H9 (cell line): ENCODE data around the gene NFASC. TPM values are rescaled to one million over a fixed set of nuclear protein-coding genes. Genes with fewer than 3 reads are reported as not detected.

ENCODE experiments used
- DNase-seq: peaks from one replicate; pipeline ENCODE4 v3.0.0-alpha.2; 2017
- H2AFZ ChIP-seq: one replicate; pipeline ENCODE4 v1.6.1; 2013; ENCODE audit warnings: mild to moderate bottlenecking, low read length, control low read depth, moderate library complexity
- H2AK5ac ChIP-seq: 2 replicates; pipeline ENCODE4 v1.6.1; 2013; ENCODE audit warnings: low read length, control low read depth, mixed read lengths; ENCODE audit not compliant: insufficient read length
- H2BK120ac ChIP-seq: one replicate; pipeline ENCODE4 v1.6.1; 2013; ENCODE audit warnings: low read depth, mild to moderate bottlenecking, low read length, control low read depth, inconsistent platforms; ENCODE audit not compliant: poor library complexity, severe bottlenecking
- H2BK12ac ChIP-seq: 2 replicates; pipeline ENCODE4 v1.6.1; 2013; ENCODE audit warnings: low read length, control low read depth, mixed read lengths, low read depth; ENCODE audit not compliant: insufficient read length
- H2BK15ac ChIP-seq: 2 replicates; pipeline ENCODE4 v1.6.1; 2013; ENCODE audit warnings: low read depth, low read length, control low read depth
- H2BK20ac ChIP-seq: one replicate; pipeline ENCODE4 v1.6.1; 2013; ENCODE audit warnings: low read depth, mild to moderate bottlenecking, low read length, control low read depth, inconsistent platforms; ENCODE audit not compliant: poor library complexity, severe bottlenecking
- H2BK5ac ChIP-seq: 2 replicates; pipeline ENCODE4 v1.6.1; 2013; ENCODE audit warnings: low read length, control low read depth, mixed read lengths; ENCODE audit not compliant: insufficient read length
- H3K14ac ChIP-seq: 2 replicates; pipeline ENCODE4 v1.6.1; 2013; ENCODE audit warnings: low read length, control low read depth; ENCODE audit not compliant: insufficient read depth
- H3K18ac ChIP-seq: 2 replicates; pipeline ENCODE4 v1.6.1; 2013; ENCODE audit warnings: low read depth, mild to moderate bottlenecking, mixed read lengths, low read length, control low read depth; ENCODE audit not compliant: insufficient read length
- H3K23ac ChIP-seq: 2 replicates; pipeline ENCODE4 v1.6.1; 2013; ENCODE audit warnings: low read length, control low read depth, mixed read lengths, low read depth; ENCODE audit not compliant: insufficient read length
- H3K23me2 ChIP-seq: 2 replicates; pipeline ENCODE4 v1.6.1; 2013; ENCODE audit warnings: low read depth, mild to moderate bottlenecking, mixed read lengths, low read length, control low read depth; ENCODE audit not compliant: insufficient read length, poor library complexity, severe bottlenecking
- H3K27ac ChIP-seq: 2 replicates; pipeline ENCODE4 v1.5.1; 2013; ENCODE audit warnings: low read length, control low read depth, mixed read lengths, low read depth; ENCODE audit not compliant: insufficient read length
- H3K27me3 ChIP-seq: 2 replicates; pipeline ENCODE4 v1.6.1; 2013; ENCODE audit warnings: low read length, control low read depth, inconsistent platforms; ENCODE audit not compliant: insufficient read depth
- H3K4ac ChIP-seq: 2 replicates; pipeline ENCODE4 v1.6.1; 2013; ENCODE audit warnings: low read depth, mild to moderate bottlenecking, control low read depth, inconsistent platforms, low read length, moderate library complexity
- H3K4me1 ChIP-seq: 2 replicates; pipeline ENCODE4 v1.6.1; 2013; ENCODE audit warnings: low read length, control low read depth, inconsistent platforms; ENCODE audit not compliant: insufficient read depth
- H3K4me2 ChIP-seq: 2 replicates; pipeline ENCODE4 v1.6.1; 2013; ENCODE audit warnings: low read length, control low read depth, mixed read lengths; ENCODE audit not compliant: insufficient read length, insufficient read depth
- H3K56ac ChIP-seq: 2 replicates; pipeline ENCODE4 v1.6.1; 2013; ENCODE audit warnings: low read depth, mild to moderate bottlenecking, mixed read lengths, low read length, control low read depth; ENCODE audit not compliant: insufficient read length
- H3K79me1 ChIP-seq: 2 replicates; pipeline ENCODE4 v1.6.1; 2013; ENCODE audit warnings: low read depth, mild to moderate bottlenecking, moderate library complexity, low read length, control low read depth, inconsistent platforms; ENCODE audit not compliant: insufficient read depth, poor library complexity, severe bottlenecking
- H3K79me2 ChIP-seq: 2 replicates; pipeline ENCODE4 v1.6.1; 2013; ENCODE audit warnings: low read length, control low read depth, inconsistent platforms; ENCODE audit not compliant: insufficient read depth
- H3K9ac ChIP-seq: 2 replicates; pipeline ENCODE4 v1.6.1; 2013; ENCODE audit warnings: low read length, control low read depth, mixed read lengths; ENCODE audit not compliant: insufficient read length; ENCODE audit errors: extremely low read depth
- H3K9me3 ChIP-seq: one replicate; pipeline ENCODE4 v1.6.1; 2013; ENCODE audit warnings: low read depth, low read length, inconsistent platforms; ENCODE audit not compliant: control insufficient read depth
- H3T11ph ChIP-seq: one replicate; pipeline ENCODE4 v1.6.1; 2013; ENCODE audit warnings: mild to moderate bottlenecking, low read length, control low read depth, inconsistent platforms
- H4K20me1 ChIP-seq: one replicate; pipeline ENCODE4 v1.6.1; 2013; ENCODE audit not compliant: control insufficient read depth, insufficient read length, insufficient read depth
- H4K5ac ChIP-seq: 2 replicates; pipeline ENCODE4 v1.6.1; 2013; ENCODE audit warnings: low read depth, mild to moderate bottlenecking, mixed read lengths, low read length, control low read depth; ENCODE audit not compliant: insufficient read length
- H4K8ac ChIP-seq: replicated peaks from 2 replicates; pipeline ENCODE4 v1.6.1; 2013; ENCODE audit warnings: low read length, control low read depth, mixed read lengths, low read depth; ENCODE audit not compliant: insufficient read length
- H4K91ac ChIP-seq: 2 replicates; pipeline ENCODE4 v1.6.1; 2013; ENCODE audit warnings: low read depth, mild to moderate bottlenecking, moderate library complexity, mixed read lengths, low read length, control low read depth; ENCODE audit not compliant: insufficient read length
- H3K27ac Mint-ChIP-seq, 3 experiments: 2 replicates in 2 of 3; 3 replicates in 1 of 3; pipeline ENCODE4 v1.8.0; 2020 to 2021; ENCODE audit warnings: mixed read lengths in 3 of 3, mild to moderate bottlenecking in 1 of 3, moderate library complexity in 1 of 3
- H3K27me3 Mint-ChIP-seq: 2 replicates; pipeline ENCODE4 v1.8.0; 2021; ENCODE audit warnings: low read depth, mild to moderate bottlenecking, moderate library complexity, mixed read lengths
- H3K36me3 Mint-ChIP-seq, 3 experiments: 2 replicates in 2 of 3; 3 replicates in 1 of 3; pipeline ENCODE4 v1.8.0; 2020 to 2021; ENCODE audit warnings: low read depth in 3 of 3, mixed read lengths in 3 of 3; ENCODE audit not compliant: insufficient read depth in 1 of 3
- H3K4me1 Mint-ChIP-seq, 2 experiments: 2 replicates each; pipeline ENCODE4 v1.8.0; 2020; ENCODE audit warnings: mixed read lengths in 2 of 2
- H3K4me3 Mint-ChIP-seq, 2 experiments: 2 replicates in 1 of 2; 3 replicates in 1 of 2; pipeline ENCODE4 v1.8.0; 2020 to 2021; ENCODE audit warnings: mild to moderate bottlenecking in 2 of 2, mixed read lengths in 2 of 2, moderate library complexity in 1 of 2
- H3K9me3 Mint-ChIP-seq, 2 experiments: 2 replicates in 1 of 2; 3 replicates in 1 of 2; pipeline ENCODE4 v1.8.0; 2020; ENCODE audit warnings: mild to moderate bottlenecking in 2 of 2, mixed read lengths in 2 of 2, moderate library complexity in 1 of 2
- WGBS: extraction: QIAGEN DNeasy Blood & Tissue Kit; methylation state at CpG from one replicate; pipeline ENCODE4 v1.1.7; 2013; ENCODE audit warnings: missing lambda C conversion rate, low lambda C conversion rate, mixed read lengths; ENCODE audit not compliant: insufficient read length; ENCODE audit errors: extremely low coverage; 5-methylcytosine and 5-hydroxymethylcytosine counted together
- total RNA-seq: library from RNA; stranded (reverse); gene quantifications from 2 replicates; pipeline ENCODE4 v1.2.1, GENCODE V29; 2021
- TF ChIP-seq, protein P1 (sequence below): fragments of 200-600 bp; sonication (generic); conservative IDR thresholded peaks from 3 replicates; pipeline ENCODE4 v1.8.0; 2021; ENCODE audit warnings: antibody characterized with exemption, mild to moderate bottlenecking

NFASC gene
- total RNA-seq, 1 experiment from 2014 or later, result 5.0 TPM

DNA sequence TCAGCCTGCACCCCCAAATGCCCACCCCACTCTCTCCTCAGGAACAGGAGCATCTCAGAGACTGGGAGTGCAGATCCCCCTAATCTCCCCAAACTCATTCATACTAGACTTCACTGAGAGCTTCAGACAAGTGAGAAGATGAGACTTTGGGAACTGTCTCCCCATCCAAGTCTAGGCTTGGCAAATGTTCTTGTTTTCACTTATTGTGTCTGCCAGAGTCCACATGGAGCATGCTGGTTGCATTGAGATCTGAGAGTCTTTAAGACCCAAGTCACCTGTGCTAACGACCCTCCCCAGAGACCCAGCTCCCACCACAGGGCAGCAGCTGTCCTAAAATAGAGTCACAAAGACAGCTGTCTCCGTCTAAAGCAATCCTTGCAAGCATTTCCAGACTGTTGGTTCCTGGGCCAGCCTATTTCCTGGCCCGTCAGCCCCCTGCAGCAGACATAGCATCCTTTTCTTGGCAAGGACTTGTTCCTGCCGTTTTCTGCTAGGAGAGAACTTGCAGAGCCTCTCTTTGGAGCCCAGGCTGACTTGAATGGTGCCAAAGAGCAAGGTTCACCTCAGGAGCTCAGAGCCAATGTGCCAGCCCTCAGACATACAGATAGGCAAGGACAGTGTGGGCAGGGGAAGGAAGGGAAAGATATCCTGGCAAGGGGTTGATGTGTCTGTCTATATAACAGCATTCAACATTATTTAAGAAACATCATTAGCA, 170.5 kb downstream of the NFASC start:
- Histone ChIP-seq H3K14ac (no peak overlapping the region), H2BK12ac (no peak overlapping the region), H3T11ph (no peak overlapping the region), H3K79me1 (no peaks in the 10 kb centered on the region), H3K27me3 (no peaks in the 10 kb centered on the region; the same call in 1 of the 2 replicates), H3K9ac (no peak overlapping the region), H3K56ac (no peak overlapping the region), H3K4ac (no peak overlapping the region), H2BK120ac (no peak overlapping the region), H4K8ac (no peak overlapping the region), H3K4me1 (peaks cover 12% of the 10 kb centered on the region; the same call in 1 of the 2 replicates), H2AFZ (no peak overlapping the region), H3K27ac (no peak overlapping the region), H4K5ac (no peak overlapping the region), H3K4me2 (no peak overlapping the region), H3K9me3 (no peaks in the 10 kb centered on the region), H3K18ac (no peak overlapping the region), H3K23me2 (no peaks in the 10 kb centered on the region), H4K20me1 (no peaks in the 10 kb centered on the region), H2BK20ac (no peak overlapping the region), H2BK15ac (no peak overlapping the region), H2BK5ac (no peak overlapping the region), H3K23ac (no peak overlapping the region), H3K79me2 (no peaks in the 10 kb centered on the region), H2AK5ac (no peak overlapping the region), H4K91ac (no peak overlapping the region)
- H3K9me3 Mint-ChIP-seq, result no peaks in the 10 kb centered on the region; a peak in 1 of 5 replicates
- H3K27me3 Mint-ChIP-seq, result peaks cover 80% of the 10 kb centered on the region
- no peak overlapping the region for H3K27ac Mint-ChIP-seq
- no peaks in the 10 kb centered on the region for H3K36me3 Mint-ChIP-seq
- TF ChIP-seq, protein P1, sequence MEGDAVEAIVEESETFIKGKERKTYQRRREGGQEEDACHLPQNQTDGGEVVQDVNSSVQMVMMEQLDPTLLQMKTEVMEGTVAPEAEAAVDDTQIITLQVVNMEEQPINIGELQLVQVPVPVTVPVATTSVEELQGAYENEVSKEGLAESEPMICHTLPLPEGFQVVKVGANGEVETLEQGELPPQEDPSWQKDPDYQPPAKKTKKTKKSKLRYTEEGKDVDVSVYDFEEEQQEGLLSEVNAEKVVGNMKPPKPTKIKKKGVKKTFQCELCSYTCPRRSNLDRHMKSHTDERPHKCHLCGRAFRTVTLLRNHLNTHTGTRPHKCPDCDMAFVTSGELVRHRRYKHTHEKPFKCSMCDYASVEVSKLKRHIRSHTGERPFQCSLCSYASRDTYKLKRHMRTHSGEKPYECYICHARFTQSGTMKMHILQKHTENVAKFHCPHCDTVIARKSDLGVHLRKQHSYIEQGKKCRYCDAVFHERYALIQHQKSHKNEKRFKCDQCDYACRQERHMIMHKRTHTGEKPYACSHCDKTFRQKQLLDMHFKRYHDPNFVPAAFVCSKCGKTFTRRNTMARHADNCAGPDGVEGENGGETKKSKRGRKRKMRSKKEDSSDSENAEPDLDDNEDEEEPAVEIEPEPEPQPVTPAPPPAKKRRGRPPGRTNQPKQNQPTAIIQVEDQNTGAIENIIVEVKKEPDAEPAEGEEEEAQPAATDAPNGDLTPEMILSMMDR, result no peak
- peaks cover 24 to 26% of the 10 kb centered on the region in 2 experiments for H3K4me1 Mint-ChIP-seq
- no peak overlapping the region for H3K4me3 Mint-ChIP-seq
- WGBS, result no CpG with 5 or more reads among the region's 4 CpGs
- no peak for DNase-seq
